GM20000 (cell line): ENCODE data around the gene STON2.
A peak's percentile ranks its signal among the peaks of the same experiment; 100 is the strongest.

Experiments
- DNase-seq: peaks from one replicate; pipeline ENCODE4 v3.0.0; 2012; ENCODE audit warnings: low spot score
- TF ChIP-seq, protein P1 (sequence below): IDR thresholded peaks from 2 replicates; pipeline ENCODE4 v1.5.1; 2012; ENCODE audit warnings: mild to moderate bottlenecking, control low read depth; ENCODE audit errors: extremely low read depth, missing control alignments

Gene STON2

DNA sequence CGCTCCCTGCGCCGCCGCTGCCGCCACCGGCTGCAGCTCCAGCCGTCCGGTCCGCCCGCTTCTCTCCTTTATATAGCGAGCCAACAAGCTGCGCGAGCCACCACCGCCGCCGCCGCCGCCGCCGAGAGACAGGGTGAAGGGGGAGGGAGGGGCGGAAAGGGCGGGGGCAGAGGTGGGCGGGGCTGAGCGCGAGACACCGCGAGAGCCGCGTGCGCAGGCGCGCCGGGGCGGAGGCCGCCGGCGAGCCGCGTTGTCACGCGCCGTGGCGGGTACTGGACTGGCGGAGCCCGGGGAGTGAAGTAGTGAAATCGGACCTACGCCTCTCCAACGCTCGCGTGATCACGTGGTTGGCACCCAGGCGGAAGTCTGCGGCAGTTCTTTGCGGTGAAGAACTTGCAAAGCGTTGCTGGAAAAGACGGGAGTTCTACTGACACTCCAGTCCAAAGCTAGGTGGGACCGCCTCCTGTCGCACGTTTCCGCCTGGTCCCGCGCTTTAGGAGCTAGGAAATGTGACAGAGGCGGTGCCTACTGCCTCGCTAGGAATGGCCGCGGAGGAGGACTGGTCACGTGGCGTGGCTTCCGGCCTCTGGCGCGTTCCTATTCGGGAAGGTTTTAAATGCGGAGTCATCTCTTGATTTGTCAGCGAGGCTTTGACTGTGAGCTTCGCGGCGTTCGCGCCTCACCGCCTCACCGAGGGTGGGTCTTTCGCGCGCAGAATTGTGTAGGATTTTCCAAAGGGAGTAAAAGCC lies 179.1 kb downstream of the STON2 start, which contains the start of gene GTF2A1:
GTF2A1 (minus strand) TSS at position 130 of the 749 bp plus-strand sequence. CDS start 441 bp downstream, outside the sequence.
- TF ChIP-seq, protein P1, sequence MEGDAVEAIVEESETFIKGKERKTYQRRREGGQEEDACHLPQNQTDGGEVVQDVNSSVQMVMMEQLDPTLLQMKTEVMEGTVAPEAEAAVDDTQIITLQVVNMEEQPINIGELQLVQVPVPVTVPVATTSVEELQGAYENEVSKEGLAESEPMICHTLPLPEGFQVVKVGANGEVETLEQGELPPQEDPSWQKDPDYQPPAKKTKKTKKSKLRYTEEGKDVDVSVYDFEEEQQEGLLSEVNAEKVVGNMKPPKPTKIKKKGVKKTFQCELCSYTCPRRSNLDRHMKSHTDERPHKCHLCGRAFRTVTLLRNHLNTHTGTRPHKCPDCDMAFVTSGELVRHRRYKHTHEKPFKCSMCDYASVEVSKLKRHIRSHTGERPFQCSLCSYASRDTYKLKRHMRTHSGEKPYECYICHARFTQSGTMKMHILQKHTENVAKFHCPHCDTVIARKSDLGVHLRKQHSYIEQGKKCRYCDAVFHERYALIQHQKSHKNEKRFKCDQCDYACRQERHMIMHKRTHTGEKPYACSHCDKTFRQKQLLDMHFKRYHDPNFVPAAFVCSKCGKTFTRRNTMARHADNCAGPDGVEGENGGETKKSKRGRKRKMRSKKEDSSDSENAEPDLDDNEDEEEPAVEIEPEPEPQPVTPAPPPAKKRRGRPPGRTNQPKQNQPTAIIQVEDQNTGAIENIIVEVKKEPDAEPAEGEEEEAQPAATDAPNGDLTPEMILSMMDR = no peak
- peak; percentile 95 for DNase-seq

DNA sequence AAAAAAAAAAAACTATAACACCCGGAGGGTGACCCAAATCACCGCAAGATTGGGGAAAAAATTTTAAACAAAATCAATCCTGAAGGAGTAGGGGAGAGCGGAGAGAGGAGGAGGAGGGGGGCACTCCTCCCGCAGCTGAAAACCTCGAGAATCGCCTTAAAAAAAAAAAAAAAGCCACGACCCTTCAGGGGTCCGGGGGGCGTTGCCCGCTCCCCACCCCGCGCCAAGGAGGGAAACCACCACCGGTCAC lies 179.6 kb downstream of the STON2 start:
- TF ChIP-seq, protein P1 = no peak

DNA sequence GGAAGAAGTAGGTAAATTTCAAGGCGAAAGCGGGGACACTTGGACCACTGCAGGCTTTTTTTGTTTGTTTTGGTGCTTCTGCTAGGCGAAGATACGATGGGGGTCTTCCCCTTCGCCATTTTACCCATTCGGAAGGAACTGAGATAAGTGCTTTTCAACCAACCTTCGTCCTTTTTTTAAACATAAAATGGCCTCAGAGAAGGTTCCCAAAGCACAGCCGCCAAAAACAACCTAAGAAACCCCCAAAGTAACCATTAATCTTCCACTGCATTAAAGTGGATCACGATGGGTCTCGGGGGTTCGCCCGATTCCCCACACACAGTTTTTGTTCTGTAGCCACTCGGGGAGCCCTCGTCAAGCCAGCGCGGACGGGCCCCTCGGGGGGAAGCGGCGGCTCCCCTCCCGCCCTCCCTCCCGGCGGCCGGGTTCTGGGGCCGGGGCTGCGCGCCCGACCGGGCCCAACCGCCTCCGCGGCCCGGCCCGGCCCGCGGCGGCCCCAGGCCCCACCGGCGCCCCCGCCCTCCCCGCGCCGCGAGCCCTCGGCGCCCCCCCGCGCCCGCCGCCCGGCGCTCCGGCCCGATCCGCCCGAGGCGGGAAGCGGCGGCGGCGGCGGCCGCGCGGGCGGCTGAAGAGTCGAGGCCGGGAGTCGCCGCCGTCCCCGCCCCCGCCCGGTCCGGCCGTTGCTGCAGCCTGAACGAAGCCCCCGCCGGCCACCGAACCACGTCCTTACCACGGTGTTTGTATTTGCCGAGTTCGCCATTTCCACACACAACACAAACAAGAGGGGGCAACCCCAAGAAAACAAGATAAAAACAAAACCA lies 180.2 kb downstream of the STON2 start:
- DNase-seq = peak; percentile 52
- TF ChIP-seq, protein P1 = no peak

More for the DNA sequence above, 179.6 kb downstream of the STON2 start:
- DNase-seq = no peak

DNA sequence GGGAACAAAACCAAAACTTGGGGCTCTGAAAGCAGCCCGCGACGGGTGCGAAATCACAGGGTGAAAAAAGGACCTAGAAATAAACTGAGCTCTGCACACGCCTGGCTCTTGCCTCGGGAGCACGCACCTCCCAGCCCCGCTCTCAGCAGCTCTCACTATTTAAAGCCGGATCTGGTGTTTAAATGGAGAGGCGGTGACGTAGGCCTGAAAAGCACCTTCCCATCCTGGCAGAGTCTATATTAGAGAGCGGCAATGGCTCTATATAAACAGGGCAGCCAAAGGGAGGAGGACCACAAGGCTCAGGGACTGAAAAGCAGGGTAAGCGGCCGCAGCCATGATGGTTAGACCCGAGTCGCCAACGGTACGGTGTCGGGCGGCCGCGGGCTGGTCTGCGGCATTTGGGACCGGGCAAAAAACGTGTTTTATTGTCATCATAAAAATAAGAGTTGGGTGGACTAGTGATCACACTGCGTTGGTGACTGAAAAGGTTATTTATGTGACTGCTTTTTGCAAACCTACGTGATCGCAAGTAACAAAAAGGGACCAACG lies 180.8 kb downstream of the STON2 start:
- DNase-seq = peak; percentile 84
- TF ChIP-seq, protein P1 = no peak

DNA sequence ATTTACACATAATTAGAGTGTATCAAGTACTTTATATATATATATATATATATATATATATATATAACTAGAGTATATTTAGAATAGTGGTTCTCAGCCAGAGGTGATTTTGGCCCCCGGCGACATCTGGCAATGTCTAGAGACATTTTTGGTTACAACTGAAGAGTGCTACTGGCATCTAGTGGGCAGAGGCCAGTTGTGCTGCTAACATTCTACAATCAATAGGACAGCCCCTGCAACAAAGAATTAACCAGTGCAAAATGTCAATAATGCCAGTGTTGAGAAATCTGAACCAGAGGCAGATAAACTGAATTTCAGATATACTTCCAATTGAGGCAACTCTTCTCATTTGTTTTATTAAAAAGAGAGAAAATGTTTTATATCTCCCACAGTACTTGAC lies 188.3 kb downstream of the STON2 start:
- DNase-seq = no peak
- TF ChIP-seq, protein P1 = peak; percentile 28
